GM12864 (cell line): Measurements from ENCODE around the gene CRYGN.

Source experiments
- DNase-seq: peaks from one replicate; pipeline ENCODE4 v3.0.0-alpha.2; 2011; ENCODE audit warnings: low read depth
- H3K4me3 ChIP-seq: 2 replicates; pipeline ENCODE4 v1.5.1; 2011; ENCODE audit warnings: mild to moderate bottlenecking, low read depth, low read length, control low read depth
- TF ChIP-seq, protein P1 (sequence below): IDR thresholded peaks from 2 replicates; pipeline ENCODE4 v1.5.1; 2011; ENCODE audit warnings: low read depth, mild to moderate bottlenecking, moderate library complexity, low read length, control low read depth, inconsistent platforms; ENCODE audit errors: missing control alignments

Gene CRYGN

GRCh38 chr7:151381098-151381347 is 58.9 kb downstream of the CRYGN start:
- TF ChIP-seq, protein P1, sequence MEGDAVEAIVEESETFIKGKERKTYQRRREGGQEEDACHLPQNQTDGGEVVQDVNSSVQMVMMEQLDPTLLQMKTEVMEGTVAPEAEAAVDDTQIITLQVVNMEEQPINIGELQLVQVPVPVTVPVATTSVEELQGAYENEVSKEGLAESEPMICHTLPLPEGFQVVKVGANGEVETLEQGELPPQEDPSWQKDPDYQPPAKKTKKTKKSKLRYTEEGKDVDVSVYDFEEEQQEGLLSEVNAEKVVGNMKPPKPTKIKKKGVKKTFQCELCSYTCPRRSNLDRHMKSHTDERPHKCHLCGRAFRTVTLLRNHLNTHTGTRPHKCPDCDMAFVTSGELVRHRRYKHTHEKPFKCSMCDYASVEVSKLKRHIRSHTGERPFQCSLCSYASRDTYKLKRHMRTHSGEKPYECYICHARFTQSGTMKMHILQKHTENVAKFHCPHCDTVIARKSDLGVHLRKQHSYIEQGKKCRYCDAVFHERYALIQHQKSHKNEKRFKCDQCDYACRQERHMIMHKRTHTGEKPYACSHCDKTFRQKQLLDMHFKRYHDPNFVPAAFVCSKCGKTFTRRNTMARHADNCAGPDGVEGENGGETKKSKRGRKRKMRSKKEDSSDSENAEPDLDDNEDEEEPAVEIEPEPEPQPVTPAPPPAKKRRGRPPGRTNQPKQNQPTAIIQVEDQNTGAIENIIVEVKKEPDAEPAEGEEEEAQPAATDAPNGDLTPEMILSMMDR = no peak
- DNase-seq = no peak
- H3K4me3 ChIP-seq = peak overlapping the region; percentile 27

DNA sequence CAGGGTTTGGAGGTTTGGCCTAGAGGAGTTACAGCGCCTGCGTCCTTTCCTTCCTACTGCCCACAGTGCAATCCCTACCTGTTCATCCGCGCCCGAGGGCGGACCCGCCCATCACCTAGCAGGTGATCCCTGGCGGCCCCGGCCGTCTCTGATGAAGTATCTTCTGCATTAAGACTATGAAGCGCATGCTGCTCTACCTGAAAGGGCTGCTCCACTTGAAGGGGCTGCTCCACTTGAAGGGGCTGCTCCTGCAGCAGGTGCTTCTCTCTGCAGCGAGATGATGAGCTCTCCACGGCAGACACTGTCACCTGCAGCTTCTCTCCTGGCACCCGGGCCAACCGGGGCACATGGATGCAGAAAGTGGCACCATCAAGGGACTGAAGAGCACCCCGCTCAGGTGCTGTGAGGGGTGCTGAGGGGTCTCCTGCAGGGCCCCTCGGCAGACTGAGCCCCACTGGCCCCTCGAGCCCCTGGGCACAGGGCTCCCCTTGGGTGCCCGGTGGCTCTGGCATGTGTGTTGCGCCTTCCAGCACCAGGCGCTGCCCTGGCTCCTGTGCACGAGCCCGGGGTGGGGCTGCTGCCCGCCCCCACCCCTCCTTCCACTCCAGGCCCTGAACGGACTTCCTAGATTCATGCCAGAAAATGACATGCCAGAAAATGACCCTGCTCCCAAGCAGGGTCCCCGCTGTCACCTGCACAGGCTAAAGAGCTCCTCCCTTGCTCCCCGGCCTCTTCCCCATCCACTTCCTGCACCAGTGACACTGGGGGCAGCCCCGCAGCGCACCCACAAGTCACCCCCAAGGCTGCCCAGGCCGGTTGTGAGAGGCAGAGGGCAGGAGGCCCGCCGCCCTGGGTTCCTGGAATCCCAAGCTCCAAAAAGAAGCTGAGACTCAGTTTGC is 59.5 kb downstream of the CRYGN start:
- TF ChIP-seq, protein P1 = no peak
- DNase-seq = no peak

DNA sequence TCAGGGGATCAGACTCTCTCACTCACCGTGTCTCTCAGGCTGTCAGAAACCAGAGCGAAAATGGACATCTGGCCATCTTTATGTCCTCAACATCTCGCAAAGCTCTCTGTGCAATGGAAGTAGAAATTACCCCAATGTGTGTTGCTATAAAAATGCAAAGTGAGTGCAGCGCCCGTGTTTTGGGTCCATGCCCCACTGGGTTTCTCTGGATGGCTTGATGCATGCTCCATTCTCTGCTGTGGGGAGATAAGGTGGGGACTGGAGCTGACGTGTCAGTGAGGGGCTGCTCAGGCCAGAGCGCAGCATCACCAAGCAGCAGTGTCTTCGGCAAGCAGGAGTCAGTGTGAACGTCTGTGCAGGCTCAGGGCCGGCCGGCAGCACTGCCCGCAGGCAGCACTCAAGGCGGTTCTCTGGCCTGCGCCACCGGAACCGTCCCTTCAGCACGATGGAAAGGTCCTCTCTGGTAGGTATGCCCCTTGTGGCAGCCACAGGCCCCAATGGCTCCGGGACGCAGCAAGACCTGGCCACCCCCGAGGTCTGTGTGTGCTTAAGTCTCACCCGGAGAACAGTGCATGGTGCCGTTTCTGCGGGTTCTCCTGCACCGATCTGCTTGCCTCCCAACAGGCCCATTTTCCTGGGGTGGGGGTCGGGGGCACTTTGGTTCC is 60.3 kb downstream of the CRYGN start:
- DNase-seq = no peak
- no peak overlapping the region for H3K4me3 ChIP-seq
- TF ChIP-seq, protein P1 = no peak

More for the DNA sequence above, 59.5 kb downstream of the CRYGN start:
- no peak overlapping the region; the same call in 1 of the 2 replicates for H3K4me3 ChIP-seq

DNA sequence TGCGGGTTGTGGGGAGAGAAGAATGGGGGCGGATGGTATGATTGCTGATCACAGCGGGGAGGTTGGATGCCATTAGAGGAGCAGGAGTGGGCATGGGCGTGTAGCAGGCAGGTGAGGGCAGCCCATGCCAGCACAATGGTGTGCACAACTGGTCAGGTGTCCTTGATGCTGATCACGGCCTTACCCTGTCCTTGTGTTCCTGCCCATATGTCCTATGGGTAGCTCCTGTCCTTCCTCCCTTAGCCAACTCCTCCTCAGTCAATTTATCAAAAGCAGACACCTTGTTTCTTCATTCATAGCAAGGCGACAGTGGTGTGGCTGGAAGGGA is 60.8 kb downstream of the CRYGN start:
- TF ChIP-seq, protein P1 = no peak
- no peak for DNase-seq
- H3K4me3 ChIP-seq = no peak overlapping the region
